AG08396 (cell line): ENCODE results near the gene FUT2.
"Not testable (repeated sequence)": the region's sequence is repeated elsewhere in the genome, so short reads cannot be mapped to it uniquely, and the experiment has no call there.

Source experiments
- DNase-seq: peaks from one replicate; pipeline ENCODE4 v3.0.0; 2012; ENCODE audit warnings: low spot score, mixed read lengths

Gene FUT2

DNA sequence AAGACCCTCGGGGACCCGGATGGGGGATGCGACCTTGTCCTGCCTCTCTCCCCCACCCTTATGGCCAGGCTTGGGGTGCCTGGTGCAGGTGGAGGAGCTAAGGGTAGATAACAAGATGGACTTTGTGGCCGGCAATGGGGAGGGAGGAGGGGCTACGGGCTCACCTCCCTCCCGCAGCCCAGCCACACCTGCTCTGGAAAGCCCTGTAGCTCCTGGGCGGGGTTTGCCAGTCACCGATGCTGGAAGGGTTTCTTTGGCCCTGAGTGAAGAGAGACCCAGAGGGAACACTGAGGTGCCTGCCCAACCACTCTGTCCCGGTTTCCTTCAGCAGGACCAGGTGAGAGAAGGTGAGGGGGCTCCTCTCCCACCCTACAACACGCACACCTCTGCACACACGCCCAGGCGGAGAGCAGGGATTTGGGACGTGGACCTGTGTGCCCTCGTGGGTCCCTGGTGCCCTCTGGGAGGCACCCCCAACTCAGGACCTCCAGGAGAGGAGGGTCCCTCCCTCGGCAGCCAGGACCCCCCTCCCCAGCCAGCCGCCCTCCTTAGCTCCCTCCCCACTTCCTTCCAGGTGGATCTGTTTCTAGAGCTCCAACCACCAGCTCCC lies at the start of gene FUT2:
Gene FUT2 (plus strand): TSS at position 229 of the 610 bp plus-strand sequence. CDS start 6,986 bp downstream, outside the sequence.
- DNase-seq, result no peak

GRCh38 chr19:48646001-48646721 lies 49.6 kb upstream of the FUT2 start, which contains the start of gene CA11:
CA11 (minus strand) TSS chr19:48646187; CDS start chr19:48645632, 555 bp downstream.
- DNase-seq, result peak; percentile 91

DNA sequence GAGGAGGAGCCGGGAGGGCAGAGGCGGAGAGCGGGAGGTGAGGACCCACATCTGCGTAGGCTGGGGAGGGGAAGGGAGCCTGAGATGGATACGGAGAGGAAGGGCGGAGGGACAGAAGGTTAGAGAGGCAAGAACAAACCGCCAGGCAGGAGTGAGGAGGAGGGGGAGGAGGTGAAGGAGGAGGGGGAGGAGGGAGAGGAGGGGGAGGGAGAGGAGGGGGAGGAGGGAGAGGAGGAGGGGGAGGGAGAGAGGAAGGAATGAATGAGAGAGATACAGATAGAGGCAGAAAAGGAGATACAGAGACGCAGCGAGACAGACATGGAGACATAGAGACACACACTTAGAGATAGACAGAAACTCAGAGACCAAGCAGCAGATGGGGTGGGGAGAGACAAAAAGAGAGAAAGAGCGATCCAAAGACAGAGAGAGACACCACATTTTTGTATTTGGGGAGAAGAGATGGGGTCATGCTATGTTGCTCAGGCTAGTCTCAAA lies 49.0 kb upstream of the FUT2 start:
- no peak for DNase-seq

DNA sequence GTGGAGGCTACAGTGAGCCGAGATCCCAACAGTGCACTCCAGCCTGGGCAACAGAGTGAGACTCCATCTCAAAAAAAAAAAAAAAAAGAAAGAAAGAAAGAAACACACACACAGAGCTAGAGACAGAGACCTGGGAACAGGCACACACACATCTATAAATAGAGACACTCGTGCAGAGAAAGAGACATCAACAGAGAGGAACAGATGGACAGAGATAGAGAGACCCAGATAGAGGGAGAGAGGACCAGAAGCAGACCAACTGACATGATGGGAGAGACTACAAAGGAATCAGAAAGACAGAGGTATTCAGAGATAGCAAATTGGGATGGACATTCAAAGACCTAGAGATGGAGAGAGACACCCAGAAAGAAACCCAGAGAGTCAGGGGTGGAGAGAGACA lies 47.6 kb upstream of the FUT2 start:
- no peak for DNase-seq

DNA sequence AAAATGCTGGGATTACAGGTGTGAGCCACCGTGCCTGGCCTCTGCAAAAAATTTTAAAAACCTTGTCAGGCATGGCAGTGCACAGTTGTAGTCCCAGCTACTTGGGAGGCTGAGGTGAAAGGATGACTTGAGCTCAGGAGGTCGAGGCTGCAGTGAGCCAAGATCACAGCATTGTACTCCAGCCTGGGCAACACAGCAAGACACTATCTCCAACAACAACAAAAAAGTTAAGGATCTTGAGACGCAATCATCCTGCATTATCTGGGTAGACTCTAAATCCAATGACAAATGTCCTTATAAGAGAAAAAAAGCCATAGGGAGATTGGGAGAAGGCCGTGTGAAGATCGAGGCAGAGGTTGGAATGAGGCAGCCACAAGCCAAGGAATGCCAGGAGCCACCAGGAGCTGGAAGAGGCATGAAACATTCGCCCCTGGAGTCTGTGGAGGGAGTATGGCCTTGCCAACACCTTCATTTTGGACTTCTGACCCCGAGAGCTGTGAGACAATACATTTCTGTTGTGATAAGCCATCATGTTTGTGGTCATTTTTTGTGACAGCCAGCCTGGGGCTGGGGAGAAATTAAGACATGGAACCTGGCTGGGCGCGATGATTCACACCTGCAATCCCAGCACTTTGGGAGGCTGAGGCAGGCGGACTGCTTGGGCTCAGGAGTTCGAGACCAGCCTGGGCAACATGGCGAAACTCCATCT lies 44.6 kb upstream of the FUT2 start:
- no peak for DNase-seq

GRCh38 chr19:48651683-48652048 lies 44.1 kb upstream of the FUT2 start:
- no peak for DNase-seq

DNA sequence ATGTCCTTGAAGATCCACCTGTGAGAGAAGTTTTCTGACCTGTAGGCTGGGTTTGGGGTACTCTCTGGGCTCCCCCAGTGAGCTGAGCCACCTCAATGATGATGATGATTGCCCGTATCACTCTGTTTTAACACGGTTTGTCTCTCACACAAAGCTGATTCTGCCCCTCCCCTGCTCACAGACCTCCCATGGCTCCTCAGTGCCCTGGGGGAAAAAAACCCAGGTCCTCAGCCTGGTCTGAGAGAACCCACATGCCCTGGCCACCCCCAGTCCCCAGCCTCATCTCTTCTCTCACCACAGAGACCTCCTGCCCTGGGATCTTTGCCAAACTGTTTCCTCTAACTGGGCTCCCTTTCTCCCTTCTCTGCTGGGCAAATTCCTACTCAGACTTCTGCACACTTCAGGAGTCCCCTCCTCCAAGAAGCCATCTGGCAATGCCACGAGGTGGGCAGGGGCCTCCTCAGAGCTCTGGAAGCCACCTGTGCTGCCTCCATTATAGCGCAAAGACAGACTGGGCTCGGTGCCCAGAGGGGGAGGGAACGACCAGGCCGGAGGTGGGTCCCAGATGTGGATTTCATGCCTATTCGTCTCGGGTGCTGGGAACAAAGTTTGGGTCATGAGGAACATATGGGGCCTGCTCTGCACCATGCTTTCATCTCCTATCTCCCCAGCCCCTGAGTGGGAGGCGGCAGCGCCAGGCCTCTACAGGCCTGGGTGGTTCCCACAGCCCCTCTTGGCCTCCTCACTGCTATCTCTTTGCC lies 41.3 kb upstream of the FUT2 start:
- DNase-seq, result no peak

GRCh38 chr19:48656840-48657474 lies 38.8 kb upstream of the FUT2 start:
- peak; percentile 89 for DNase-seq

GRCh38 chr19:48657828-48658227 lies 37.9 kb upstream of the FUT2 start:
- DNase-seq, result not testable (repeated sequence)

- no peak for DNase-seq
Observed at GRCh38 chr19:48658483-48658882, 37.3 kb upstream of the FUT2 start.

DNA sequence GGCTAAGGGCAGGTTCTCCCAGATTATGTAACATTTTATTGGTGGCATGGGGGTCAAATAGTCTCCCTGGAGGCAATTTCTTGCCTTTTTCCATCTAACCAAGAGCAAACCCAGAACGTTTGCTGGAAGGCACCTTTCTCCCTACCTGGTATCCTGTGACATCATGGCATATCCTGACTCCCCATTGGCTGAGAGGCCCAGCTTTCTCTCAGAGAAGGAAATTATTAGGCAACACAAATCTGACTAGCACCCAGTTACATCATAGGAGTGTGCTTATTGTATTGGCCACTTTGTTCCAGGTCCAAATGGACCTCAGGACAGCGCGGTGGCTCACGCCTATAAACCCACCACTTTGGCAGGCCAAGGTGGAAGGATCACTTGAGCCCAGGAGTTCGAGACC lies 36.0 kb upstream of the FUT2 start:
- DNase-seq, result no peak

GRCh38 chr19:48660852-48661710 lies 34.7 kb upstream of the FUT2 start:
- DNase-seq, result peak; percentile 93

DNA sequence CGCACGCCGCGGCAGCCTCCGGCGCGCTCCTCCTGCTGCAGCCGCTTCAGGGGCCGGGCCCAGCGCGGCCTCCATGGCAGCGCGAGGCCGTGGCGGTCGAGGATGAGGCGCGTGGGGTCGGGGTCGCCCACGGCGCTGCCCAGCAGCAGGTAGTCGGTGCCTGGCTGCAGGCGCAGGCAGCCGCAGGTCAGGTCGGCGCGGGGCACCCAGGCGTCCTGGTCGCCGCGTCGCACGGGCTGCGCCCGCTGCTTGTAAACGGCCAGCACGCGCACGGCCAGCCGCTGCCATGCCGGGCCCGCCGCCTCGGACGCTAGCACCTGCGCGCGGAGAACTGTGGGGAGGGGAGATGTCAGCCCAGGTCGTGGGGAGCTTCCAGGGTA lies 34.1 kb upstream of the FUT2 start:
- no peak for DNase-seq

DNA sequence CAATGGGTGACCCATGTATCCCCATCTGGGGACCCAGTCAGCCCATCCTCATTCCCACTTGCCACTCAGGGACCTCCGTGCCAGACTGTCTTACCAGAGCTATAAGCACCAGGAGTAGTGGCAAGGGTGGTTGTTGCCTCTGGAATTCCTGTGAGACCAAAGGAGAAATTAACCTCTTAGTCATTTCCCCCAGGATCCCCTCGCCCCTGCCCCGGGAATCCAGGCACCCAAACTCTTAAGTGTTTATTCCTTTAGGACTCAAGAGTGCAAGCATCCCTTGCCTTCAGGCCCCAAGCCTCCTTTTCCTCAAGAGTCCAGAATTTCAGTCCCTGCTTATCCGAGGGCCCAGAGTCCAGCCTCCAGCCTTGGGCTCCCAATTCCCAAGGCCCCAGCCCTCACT lies 32.1 kb upstream of the FUT2 start:
- DNase-seq, result no peak

- no peak for DNase-seq
Observed at GRCh38 chr19:48664476-48664875, 31.3 kb upstream of the FUT2 start.

DNA sequence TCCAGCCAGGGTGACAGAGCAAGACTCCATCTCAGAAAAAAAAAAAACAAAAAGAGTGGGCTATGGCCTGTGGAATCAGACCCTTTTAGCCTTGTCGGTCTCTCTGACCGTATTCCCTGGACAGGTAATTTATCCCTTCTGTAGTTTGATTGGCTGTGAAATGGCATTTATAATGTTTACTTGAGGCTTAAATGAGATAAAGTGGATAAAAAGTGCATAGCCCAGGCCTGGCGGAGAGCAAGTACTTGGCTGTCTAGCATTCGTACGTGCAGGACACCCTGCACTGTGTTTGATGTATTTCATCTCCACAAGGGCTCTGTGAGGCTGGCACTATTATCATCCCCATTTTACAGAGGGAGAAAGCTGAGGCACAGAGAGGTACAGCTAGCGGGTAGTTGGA lies 30.0 kb upstream of the FUT2 start:
- no peak for DNase-seq

GRCh38 chr19:48668332-48668731 lies 27.4 kb upstream of the FUT2 start:
- DNase-seq, result no peak

DNA sequence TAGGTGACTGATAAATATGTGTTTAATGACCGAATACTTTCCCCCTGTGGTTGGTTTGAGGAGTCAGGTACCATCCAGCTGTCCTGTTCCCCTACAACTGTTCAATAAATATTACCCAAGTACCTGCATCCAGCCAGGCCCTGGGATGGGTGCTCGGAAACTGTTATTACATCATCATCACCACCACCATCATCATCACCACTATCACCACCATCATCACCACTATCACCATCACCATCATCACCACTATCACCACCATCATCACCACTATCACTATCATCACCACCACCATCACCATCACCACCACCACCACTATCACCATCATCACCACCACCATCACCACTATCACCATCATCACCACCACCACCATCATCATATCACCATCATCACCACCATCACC lies 27.0 kb upstream of the FUT2 start:
- DNase-seq, result no peak

GRCh38 chr19:48669903-48670668 lies 25.7 kb upstream of the FUT2 start:
- DNase-seq, result no peak
